DND-41 (cell line): ENCODE data around the gene LCN12.

Source experiments
- EZH2 ChIP-seq: IDR thresholded peaks from 3 replicates; pipeline ENCODE4 v1.6.1; 2012; ENCODE audit warnings: borderline replicate concordance, low read depth, mild to moderate bottlenecking, moderate library complexity, low read length, inconsistent platforms; ENCODE audit not compliant: severe bottlenecking
- TF ChIP-seq, protein P1 (sequence below): IDR thresholded peaks from 2 replicates; pipeline ENCODE4 v1.5.1; 2012; ENCODE audit warnings: borderline replicate concordance, low read length, moderate library complexity, mild to moderate bottlenecking; ENCODE audit not compliant: poor library complexity, severe bottlenecking; ENCODE audit errors: extremely low read depth

DNA sequence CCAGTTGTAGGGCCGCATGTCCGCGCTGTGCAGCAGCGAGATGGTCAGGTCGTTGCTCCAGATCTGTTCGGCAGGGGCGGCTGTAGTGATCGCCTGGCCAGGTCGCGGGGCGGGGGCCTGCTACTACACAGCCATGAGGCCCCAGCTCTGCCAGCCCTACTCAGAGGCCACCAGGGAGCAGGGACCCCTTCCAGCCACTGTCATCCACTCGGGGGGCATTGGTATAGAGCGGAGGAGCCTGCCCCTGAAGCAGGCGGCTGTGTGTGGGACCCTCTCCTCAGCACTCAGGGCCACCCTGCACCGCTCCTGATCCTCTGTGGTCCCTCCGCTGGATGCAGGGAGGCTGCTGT, 9.2 kb upstream of the LCN12 start:
- TF ChIP-seq, protein P1, sequence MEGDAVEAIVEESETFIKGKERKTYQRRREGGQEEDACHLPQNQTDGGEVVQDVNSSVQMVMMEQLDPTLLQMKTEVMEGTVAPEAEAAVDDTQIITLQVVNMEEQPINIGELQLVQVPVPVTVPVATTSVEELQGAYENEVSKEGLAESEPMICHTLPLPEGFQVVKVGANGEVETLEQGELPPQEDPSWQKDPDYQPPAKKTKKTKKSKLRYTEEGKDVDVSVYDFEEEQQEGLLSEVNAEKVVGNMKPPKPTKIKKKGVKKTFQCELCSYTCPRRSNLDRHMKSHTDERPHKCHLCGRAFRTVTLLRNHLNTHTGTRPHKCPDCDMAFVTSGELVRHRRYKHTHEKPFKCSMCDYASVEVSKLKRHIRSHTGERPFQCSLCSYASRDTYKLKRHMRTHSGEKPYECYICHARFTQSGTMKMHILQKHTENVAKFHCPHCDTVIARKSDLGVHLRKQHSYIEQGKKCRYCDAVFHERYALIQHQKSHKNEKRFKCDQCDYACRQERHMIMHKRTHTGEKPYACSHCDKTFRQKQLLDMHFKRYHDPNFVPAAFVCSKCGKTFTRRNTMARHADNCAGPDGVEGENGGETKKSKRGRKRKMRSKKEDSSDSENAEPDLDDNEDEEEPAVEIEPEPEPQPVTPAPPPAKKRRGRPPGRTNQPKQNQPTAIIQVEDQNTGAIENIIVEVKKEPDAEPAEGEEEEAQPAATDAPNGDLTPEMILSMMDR = no peak
- TF ChIP-seq EZH2 = no peak
